PFSK-1 (cell line): ENCODE results near the gene ZC3H7A.

Experiments used
- FOXP2 ChIP-seq: optimal IDR thresholded peaks from 2 replicates; pipeline ENCODE3; 2011; ENCODE audit warnings: borderline replicate concordance, control low read depth, inconsistent platforms; ENCODE audit not compliant: insufficient read depth; ENCODE audit errors: extremely low read length, extremely low read depth
- POLR2AphosphoS5 ChIP-seq: IDR thresholded peaks from 2 replicates; pipeline ENCODE4 v1.6.1; 2012; ENCODE audit warnings: low read depth, mild to moderate bottlenecking, control low read depth, low read length, moderate library complexity
- REST ChIP-seq, 2 experiments: IDR thresholded peaks; 2 replicates each; pipeline versions ENCODE4 v1.6.1 to v1.8.0; 2011 to 2012; ENCODE audit warnings: low read depth in 2 of 2, low read length in 2 of 2, control low read depth in 1 of 2, inconsistent platforms in 1 of 2, mild to moderate bottlenecking in 1 of 2, moderate library complexity in 1 of 2; ENCODE audit not compliant: insufficient read depth in 1 of 2
- SIN3A ChIP-seq: IDR thresholded peaks from 2 replicates; pipeline ENCODE4 v1.6.1; 2012; ENCODE audit warnings: mild to moderate bottlenecking, low read length, moderate library complexity, borderline replicate concordance; ENCODE audit not compliant: insufficient read depth
- TAF1 ChIP-seq: IDR thresholded peaks from 2 replicates; pipeline ENCODE4 v1.6.1; 2012; ENCODE audit warnings: low read length, control low read depth, borderline replicate concordance; ENCODE audit not compliant: insufficient read depth

Gene ZC3H7A

GRCh38 chr16:11806721-11807120 is 9.7 kb upstream of the ZC3H7A start:
- no peak for TF ChIP-seq REST (IDR thresholded peaks at IDR 0.05; ENCODE audit: insufficient read depth in 1 of 2, low read depth in 2 of 2, low read length in 2 of 2)
- no peak for TF ChIP-seq TAF1
- TF ChIP-seq SIN3A, result no peak
- TF ChIP-seq POLR2AphosphoS5, result no peak
- no peak for TF ChIP-seq FOXP2

GRCh38 chr16:11805556-11805955 is 8.5 kb upstream of the ZC3H7A start:
- TF ChIP-seq REST (IDR thresholded peaks at IDR 0.05; ENCODE audit: insufficient read depth in 1 of 2, low read depth in 2 of 2, low read length in 2 of 2) (no peak), SIN3A (no peak), POLR2AphosphoS5 (no peak), FOXP2 (no peak), TAF1 (no peak)

GRCh38 chr16:11801481-11802021 is 4.5 kb upstream of the ZC3H7A start:
- TF ChIP-seq FOXP2 (no peak), POLR2AphosphoS5 (no peak), TAF1 (no peak), REST (IDR thresholded peaks at IDR 0.05; ENCODE audit: insufficient read depth in 1 of 2, low read depth in 2 of 2, low read length in 2 of 2) (no peak), SIN3A (no peak)

GRCh38 chr16:11800382-11800718 is 3.3 kb upstream of the ZC3H7A start:
- TF ChIP-seq POLR2AphosphoS5 (no peak), REST (IDR thresholded peaks at IDR 0.05; ENCODE audit: insufficient read depth in 1 of 2, low read depth in 2 of 2, low read length in 2 of 2) (no peak), FOXP2 (no peak), TAF1 (no peak), SIN3A (no peak)

- no peak for TF ChIP-seq TAF1
- TF ChIP-seq POLR2AphosphoS5, result no peak
- TF ChIP-seq SIN3A, result no peak
- no peak for TF ChIP-seq REST (IDR thresholded peaks at IDR 0.05; ENCODE audit: insufficient read depth in 1 of 2, low read depth in 2 of 2, low read length in 2 of 2)
- no peak for TF ChIP-seq FOXP2
Observed at GRCh38 chr16:11799509-11800381, 2.7 kb upstream of the ZC3H7A start.
